HG03442 (cell line): Measurements from ENCODE around the gene FOXN4.
"Not testable (repeated sequence)": the region's sequence is repeated elsewhere in the genome, so short reads cannot be mapped to it uniquely, and the experiment has no call there.

Source experiments
- ATAC-seq: cut with Tn5 transposase; IDR thresholded peaks from one replicate; pipeline ENCODE4 v1.9.1; 2021; ENCODE audit warnings: mild to moderate bottlenecking, moderate library complexity; ENCODE audit not compliant: unreplicated experiment

FOXN4 gene, protein sequence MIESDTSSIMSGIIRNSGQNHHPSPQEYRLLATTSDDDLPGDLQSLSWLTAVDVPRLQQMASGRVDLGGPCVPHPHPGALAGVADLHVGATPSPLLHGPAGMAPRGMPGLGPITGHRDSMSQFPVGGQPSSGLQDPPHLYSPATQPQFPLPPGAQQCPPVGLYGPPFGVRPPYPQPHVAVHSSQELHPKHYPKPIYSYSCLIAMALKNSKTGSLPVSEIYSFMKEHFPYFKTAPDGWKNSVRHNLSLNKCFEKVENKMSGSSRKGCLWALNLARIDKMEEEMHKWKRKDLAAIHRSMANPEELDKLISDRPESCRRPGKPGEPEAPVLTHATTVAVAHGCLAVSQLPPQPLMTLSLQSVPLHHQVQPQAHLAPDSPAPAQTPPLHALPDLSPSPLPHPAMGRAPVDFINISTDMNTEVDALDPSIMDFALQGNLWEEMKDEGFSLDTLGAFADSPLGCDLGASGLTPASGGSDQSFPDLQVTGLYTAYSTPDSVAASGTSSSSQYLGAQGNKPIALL

DNA sequence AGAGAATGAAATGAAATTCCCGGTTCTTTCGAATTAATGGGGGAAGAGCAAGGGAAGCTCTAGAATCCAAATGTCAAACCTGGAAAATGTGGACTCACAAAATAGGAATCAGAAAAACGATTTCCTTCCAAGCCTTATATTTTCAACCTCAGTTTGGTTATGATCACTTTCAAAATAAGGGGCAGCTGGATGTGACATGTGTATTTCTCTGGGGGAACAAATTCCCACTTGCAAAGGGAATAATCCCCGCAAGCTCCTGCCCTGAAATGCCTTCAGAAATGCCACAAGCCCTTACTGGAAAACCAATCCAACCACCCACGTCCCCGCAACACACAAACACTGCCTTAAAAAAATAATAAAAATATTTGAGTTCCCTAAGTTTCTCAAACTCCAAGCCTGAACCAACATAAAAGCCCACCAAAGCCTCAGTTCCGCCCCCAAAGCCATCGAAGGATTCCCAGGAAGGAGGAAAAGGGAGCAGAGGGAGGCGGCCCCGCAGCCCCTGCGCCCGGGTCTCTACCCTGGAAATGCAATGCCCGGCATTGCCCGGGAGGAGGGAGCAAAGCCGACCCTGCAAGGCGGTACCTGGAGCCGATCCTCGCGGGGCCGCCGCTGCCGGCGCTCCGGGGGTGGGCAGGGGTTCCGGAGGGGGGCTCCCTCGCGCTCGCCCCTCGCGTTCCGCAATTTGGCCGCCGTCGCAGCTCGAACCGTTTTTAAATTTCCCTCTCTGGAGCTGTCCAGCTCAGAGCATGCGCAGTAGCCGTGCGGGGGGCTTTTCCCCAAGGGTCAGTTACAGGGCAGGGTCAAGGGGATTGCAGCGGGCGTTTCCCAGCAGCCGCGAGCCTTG, at the start of gene FOXN4:
FOXN4 (minus strand) TSS at position 751 of the 847 bp plus-strand sequence. CDS start 963 bp downstream, outside the sequence.
- ATAC-seq = no peak

DNA sequence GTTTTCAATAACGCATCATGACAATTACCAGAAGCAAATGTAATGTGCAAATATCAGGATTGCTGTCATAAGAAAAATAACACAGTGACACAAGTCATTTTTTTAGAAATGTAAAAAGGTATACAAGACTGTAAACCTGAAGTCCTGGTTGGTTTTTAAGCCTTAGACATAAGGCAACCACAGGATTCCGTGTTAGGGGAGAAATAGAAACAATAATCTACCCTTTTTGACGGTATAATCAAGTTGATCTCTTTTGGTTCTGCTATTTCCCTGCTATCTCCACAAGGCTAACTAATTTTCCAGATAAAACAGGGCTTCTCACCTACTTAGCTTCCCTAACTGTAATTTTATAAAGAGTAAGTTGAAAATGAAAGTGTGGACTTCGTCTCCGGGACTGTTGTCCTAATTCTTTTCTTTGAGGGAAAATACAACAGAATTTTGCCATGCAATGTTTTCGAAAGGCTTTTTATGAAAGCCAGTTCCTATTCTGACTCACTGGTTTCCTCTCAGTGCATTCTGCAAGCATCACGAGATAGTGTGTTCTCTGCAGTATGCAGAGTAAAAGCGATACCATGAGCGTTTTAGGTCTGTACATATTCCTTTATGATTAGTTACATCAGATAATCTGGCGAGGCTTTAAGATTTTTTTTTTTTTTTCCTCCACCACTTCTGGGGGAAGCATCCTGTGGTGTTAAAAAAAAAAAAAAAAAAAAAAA, 49.2 kb upstream of the FOXN4 start:
- ATAC-seq = peak; percentile 86

DNA sequence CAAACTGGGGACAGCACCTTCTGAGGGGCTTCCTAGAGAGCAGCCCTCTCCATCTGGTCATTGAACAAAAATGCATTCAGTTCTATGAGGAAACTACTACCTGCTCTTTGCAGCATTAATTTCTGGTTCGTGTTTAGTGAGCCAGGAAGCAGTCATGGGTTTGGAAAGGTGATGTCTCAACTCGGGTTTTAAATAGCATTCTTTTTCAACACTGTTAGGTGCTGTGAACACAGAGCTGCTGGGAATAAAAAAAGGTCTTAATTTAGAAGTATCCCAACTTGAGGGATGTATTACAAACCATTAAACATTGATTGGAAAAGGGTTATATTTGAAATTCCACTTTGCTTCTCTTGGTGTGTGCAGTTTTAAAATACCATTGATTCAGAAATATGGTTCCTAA, 47.9 kb upstream of the FOXN4 start:
- ATAC-seq = no peak

DNA sequence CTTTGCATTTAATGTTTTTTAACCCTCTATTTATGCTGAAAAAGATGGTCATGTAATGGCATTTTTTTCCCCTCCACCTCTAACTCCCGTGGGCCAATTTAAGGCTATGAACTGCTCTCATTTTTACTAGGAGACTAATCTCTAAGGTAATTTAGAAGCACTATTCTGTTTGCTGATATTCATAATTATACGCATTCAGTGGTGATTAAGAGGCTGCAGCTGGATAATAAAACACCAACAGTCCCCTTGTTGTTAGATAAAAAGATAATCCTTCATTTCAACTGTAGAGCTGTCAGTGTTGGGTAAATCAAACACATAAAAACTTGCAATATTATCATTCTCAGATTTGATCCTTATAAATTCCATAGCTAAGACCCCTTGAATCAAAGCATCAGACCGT, 47.5 kb upstream of the FOXN4 start:
- no peak for ATAC-seq

DNA sequence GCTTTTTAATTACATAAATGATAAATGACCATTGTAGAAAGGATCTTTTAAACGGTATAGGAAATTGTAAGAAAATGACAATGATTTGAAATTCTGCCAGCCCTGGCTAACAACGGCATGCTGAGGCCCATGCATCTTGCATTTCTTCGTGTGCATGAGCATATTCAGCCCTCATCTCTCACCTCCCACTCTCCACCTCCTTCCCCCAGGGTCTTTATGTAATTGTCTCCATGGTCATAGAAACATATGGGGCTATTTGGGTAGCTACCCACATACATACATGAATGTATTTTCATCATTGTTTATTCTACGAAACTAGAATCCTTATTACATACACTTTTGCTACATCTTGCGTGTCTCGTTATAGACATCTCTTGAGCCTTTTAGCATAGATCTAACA, 43.1 kb upstream of the FOXN4 start:
- no peak for ATAC-seq

DNA sequence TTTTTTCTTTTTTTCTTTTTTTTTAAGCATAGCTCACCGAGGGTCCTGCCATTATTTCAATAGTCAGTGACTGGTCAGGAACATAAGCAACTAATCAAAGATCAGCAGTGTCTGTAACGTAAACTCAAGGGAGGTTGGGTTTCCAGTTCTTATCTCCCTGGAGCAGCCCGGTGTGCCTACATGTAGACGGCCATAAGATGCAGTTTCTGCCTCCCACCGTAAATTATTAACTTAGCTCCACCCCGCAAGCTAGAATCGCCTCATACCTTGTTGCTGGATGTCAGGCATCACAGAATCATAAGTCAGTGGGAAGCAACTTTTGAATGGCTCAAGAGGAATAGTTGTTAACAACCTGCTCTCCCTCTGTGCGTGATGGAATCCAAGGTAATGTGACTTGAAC, 38.5 kb upstream of the FOXN4 start, which contains the start of gene MYO1H:
MYO1H (plus strand) TSS at position 312 of the 400 bp plus-strand sequence; CDS start at position 373, 61 bp downstream.
- no peak for ATAC-seq

DNA sequence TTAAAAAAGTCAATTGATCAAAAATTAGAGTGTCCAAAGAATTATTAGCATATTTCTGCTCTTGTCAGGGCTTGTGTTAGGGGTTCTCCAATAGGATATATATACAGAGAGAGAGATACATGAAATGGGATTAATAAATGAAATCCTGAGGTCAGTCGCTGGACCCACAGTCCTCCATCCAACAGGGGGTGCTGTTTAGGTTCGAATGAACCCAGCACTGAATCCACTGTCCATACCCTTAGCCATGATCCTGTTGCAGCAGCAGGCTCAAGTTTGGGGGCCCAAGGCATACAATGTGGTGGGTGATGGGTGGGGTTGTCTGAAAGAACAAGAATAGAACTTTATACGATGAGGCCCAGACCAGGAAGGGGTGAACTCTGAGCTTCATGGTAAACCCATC, 37.8 kb upstream of the FOXN4 start:
- no peak for ATAC-seq

DNA sequence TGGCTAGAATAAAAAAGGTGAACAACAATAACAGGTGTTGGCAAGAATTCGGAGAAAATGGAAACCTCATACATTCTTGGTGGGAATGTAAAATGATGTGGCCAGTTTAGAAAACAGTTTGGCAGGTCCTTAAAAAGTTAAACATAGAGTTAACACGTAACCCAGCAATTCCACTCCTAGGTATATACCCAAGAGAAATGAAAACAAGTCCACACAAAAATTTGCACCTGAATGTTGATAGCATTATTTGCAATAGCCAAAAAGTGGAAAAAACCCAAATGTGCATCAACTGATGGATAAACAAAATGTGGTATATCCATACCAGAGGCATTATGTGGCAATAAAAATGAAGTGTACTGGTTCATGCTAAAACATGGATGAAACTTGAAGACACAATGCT, 36.3 kb upstream of the FOXN4 start:
- no peak for ATAC-seq

DNA sequence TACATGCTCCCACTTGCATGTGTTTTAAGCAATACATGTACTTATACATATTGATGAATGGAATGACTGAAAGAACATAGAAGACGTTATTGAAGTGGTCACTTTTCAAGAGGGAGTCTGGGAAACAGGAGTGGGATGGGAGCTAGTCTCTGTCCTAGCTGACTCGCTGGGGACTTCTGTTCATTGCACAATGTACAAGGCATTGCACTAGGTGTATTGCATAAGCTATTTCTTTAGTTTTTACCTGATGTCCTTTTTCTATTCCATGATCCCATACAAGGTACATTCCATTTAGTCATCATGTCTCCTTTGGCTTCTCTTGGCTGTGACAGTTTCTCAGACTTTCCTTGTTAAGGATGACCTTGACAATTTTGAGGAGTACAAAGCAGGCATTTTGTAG, 34.6 kb upstream of the FOXN4 start:
- no peak for ATAC-seq

DNA sequence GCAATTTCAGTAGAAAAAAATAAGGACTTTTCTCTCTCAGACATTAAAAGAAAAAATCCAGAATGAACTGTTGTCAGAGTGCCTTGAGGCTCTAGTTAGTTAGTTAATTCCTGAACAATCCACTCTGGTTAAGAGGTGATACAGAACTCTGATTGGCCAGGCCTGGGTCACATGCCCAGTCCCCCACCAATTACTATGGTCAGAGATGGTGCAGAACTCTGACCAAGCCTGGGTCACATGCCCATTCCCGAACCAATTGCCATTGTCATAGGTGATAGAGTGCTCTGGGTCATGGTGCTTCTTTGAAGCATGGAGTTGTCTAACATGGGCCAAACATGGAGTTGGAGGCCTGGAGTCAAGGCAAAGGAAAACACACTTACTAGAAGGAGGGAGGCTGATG, 27.5 kb upstream of the FOXN4 start:
- no peak for ATAC-seq

DNA sequence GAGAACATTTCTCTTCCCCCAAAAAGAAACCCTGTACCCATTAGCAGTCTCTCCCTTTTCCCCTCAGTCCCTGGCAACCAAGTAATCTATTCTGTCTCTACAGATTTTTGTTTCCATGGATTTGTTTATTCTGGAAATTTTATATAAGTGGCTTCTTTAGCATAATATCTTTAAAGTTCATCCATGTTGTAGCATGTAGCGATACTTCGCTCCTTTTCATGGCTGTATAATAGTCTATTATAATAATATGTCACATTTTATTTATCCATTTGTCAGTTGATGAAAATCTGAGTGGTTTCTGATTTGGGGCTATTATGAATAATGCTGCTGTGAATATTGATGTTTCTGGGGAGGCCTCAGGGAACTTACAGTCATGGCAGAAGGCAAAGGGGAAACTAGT, 25.8 kb upstream of the FOXN4 start:
- no peak for ATAC-seq

DNA sequence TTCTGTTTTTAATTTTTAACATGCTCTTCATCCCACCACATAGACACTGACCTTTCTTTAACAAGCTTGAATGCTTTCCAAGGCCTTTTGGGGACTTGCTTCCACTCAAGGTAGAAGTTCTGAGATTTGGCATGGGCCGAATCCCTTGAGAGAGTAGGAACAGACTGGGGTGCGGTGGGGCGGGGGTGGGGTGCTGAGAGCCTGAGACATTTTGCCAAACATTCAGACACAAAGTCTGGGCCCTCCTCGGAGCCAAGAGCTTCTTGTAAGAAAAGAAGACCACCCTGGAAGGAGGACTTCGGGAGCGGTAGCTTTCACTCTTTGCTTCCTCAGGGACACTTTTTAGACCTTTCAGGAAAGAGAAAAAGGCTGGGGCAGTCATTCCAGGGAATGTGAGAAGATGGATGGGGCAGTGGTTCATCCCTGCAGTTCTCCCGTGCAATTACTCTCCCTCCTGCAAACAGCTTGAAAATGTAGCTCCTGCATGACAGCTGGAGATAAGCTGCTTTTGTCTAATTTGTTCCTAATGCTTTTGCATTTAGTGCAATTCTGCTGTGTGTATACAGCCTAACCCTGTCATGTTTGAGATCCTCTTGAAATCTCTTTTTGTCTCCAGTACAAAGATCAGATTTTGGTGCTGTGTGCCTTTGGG, 22.3 kb upstream of the FOXN4 start:
- no peak for ATAC-seq

DNA sequence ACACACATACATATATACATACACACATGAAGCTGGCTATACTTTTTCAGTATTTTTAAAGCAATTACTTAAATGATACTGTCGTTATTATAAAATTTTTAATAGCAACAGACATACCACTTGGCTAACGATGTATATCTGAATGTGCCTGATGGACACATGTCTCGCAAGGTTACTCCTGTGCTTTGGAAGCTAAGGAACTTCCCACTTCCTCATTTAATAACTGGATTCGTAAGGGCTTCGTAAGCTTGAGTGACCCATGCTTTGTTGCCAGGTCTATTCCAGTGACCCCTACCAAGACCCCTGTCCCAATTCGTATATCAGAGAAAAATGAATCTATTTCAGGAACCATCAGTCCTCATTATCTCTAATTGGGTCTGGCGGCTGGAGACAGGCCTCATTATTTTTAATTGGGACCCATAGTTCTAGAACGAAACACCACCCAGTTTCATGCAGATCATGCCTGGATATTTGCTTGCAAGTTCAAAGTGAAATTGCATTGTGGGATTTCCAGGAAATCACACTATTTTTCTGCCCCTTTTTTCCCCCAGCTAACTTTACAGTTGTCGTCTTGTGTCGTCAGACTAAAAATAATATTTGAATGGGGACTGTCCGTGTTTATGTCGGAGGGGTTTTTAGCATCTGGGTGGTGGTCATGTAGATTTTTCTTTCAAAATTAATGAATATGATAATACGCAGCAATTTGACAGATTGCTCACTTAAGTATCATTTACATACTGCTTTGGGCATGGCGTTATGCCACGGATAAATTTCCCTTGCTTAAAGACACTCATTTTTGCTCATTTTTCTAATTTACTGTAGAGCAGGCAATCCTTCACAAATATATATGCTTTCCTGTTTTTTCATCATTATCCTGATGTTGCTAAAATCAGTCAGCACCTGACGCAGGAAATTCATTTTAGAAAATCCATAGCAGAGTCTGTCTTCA, 21.5 kb upstream of the FOXN4 start:
- ATAC-seq = no peak

DNA sequence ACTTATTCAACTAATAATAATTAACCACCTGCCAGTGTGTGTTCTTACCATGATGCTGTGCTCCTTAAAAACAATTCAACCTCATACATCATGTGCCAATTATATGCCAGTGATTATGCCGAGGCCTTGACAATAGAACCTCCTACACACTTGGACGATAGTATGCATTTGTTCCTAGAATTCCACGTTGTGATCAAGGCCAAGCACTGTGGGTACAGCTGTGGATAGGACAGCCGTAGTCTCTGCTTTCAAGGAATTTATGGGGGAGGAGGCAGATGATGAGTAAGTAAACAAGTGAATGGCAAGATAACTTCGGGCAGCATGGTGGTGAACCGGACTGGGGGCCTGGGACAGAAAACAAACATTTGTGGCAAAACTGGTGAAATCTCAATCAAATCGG, 20.6 kb upstream of the FOXN4 start:
- no peak for ATAC-seq

DNA sequence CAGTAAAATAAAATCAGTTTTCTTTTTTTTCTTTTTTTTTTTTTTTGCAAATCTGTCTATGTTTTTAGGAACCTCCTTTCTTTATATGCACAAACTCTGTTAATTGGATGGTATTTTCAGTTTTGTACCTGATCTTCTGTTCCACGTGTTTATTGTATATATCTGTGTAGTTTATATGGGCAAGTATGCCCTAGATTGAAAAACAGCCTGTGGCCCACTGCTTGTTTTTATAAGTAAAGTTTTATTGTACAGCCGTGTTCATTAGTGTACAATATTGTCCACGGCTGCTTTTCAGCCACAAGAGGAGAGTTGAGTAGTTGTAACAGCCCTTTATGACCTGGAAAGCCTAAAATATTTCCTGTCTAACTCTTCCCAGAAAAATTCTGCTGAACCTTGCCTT, 19.9 kb upstream of the FOXN4 start:
- ATAC-seq = no peak

DNA sequence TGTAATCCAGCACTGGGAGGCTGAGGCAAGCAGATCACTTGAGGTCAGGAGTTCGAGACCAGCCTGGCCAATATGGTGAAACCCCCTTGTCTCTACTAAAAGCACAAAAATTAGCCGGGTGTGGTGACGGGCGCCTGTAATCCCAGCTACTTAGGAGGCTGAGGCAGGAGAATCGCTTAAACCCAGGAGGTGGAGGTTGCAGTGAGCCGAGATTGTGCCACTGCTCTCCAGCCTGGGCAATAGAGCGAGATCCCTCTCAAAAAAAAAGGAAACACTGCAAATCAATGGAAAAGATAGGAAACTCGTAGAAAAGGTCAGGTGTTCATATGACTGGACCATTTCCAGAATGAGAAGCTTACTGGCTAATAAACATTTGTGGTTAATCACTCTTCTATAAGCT, 12.2 kb upstream of the FOXN4 start:
- not testable (repeated sequence) for ATAC-seq

DNA sequence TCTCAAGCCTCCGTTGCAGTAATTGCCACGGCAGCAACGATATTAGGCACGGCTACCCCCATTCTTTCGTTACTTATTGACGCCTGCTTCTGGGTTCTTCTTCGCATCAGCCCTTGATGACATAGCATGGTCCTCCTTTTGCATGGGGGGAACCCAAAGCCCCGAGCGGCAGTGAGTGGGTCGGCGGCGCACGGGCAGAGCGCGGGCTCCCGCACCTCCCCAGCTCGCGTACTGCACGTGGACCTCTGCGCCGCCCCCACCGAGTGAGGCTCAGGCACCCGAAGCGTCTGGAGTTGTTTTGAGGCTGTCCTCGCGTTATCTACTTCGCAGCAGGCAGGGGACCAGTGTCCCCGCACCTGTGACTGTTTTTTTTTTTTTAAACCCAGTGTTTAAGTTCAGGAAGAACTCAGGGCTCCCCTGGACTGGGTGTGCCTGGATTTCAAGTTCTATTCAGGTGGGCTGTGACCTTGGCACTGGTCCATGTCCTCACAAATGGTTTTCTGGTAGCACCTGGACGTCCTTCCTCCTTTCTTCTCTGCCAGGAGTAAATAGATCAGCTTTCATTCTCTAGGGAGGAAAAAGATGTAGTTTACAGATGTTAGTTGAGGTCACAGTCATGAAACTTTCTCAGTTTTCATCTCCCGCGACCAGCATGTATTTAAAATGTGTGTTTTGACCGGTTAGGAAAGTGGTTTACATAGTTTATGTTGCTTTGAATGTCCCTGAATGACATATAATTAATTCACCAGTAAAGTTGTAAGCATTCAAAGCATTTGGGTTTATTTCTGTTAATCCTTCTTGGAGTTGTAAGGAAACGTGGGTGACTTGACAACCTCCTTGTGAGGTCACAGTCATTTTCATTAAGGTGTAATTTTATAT, 1.4 kb upstream of the FOXN4 start:
- no peak for ATAC-seq

DNA sequence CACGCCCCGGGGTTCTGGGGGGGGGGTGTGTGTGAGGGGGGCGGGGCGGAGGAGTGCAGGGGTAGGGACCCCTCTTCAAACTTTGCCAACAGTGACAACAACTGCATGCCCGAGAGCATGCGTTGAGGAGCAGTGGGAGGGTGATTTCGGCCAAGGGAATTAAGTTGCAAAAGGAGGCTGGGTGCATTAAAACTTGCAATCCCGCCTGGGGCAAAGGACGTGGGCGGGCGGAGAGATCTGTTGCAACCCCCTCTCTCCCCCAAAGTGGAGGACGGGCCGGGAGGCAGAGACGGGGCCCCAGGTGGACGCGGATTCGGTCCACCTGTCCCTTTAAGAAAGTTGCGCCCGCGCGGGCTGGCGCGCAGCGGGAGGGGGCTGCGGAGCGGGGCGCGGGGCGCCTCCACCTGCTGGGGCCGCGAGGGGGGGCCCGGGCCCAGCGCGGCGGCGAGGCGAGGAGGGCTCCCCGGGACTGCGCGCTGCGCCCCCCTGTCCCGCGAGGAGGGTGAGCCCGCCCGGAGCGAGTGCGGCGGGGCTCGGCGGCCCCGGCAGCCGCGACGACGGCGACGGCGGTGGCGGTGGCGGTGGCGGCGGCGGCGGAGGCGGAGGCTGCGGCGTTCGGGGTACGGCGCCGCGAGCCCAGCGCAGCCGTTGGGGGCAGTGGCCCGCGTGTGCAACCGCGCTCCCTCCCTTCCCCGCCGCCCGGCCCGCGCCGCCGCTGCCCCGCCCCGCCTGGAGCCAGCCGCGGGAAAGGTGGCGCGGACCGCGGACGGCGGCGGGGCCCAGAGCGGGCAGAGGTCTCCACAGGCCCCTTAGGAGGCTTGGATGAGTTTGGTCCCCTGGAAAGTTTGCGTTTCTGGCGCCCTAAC, 530 bp upstream of the FOXN4 start:
- ATAC-seq = no peak
